OCI-LY7 (cell line): ENCODE data around the gene MRRF.

Experiments
- EZH2phosphoT487 ChIP-seq: fragments of 200-600 bp; sonication (generic); IDR thresholded peaks from 2 replicates; pipeline ENCODE4 v1.6.1; 2018; ENCODE audit warnings: low read depth, borderline replicate concordance, mild to moderate bottlenecking, mixed run types, antibody characterized with exemption, low read length, moderate library complexity, mixed read lengths
- TF ChIP-seq, protein P1 (sequence below): fragments of 200-600 bp; sonication (generic); conservative IDR thresholded peaks from 2 replicates; pipeline ENCODE4 v1.5.1; 2014; ENCODE audit warnings: mild to moderate bottlenecking, antibody characterized with exemption, low read length, moderate library complexity, mixed read lengths

DNA sequence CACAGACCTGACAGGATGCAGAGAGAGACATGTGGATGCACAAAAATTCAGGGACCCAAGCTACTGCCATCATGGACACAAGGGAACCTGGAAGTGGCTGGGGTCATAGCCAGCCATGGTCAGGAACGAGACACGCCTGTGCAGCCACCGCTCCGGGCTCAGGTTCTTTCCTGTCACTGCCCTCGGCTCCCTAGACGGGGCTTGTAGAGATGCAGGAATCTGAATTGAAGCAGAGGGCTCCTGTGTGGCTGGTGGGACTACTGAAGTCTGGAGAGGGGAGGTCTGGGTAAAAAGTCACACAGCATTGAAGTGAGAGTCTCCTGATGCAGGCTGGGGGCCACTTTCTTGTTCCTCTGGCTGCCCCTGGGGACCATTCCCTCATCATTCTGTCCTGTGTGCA is 73.9 kb downstream of the MRRF start:
- TF ChIP-seq EZH2phosphoT487, result no peak
- TF ChIP-seq, protein P1, sequence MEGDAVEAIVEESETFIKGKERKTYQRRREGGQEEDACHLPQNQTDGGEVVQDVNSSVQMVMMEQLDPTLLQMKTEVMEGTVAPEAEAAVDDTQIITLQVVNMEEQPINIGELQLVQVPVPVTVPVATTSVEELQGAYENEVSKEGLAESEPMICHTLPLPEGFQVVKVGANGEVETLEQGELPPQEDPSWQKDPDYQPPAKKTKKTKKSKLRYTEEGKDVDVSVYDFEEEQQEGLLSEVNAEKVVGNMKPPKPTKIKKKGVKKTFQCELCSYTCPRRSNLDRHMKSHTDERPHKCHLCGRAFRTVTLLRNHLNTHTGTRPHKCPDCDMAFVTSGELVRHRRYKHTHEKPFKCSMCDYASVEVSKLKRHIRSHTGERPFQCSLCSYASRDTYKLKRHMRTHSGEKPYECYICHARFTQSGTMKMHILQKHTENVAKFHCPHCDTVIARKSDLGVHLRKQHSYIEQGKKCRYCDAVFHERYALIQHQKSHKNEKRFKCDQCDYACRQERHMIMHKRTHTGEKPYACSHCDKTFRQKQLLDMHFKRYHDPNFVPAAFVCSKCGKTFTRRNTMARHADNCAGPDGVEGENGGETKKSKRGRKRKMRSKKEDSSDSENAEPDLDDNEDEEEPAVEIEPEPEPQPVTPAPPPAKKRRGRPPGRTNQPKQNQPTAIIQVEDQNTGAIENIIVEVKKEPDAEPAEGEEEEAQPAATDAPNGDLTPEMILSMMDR, result no peak
